Brain microvascular endothelial cell (primary cell): ENCODE results near the gene PURB.

Experiments used
- DNase-seq: peaks from one replicate; pipeline ENCODE4 v3.0.0-alpha.2; 2020
- H3K27ac ChIP-seq: fragments of 250-450 bp; sonication (Bioruptor Pico); 2 replicates; pipeline ENCODE4 v1.5.1; 2020; ENCODE audit warnings: mild to moderate bottlenecking, moderate library complexity
- H3K27me3 ChIP-seq: fragments of 250-450 bp; sonication (Bioruptor Pico); replicated peaks from 2 replicates; pipeline ENCODE4 v1.5.1; 2020; ENCODE audit warnings: mild to moderate bottlenecking
- H3K36me3 ChIP-seq: fragments of 250-450 bp; sonication (Bioruptor Pico); replicated peaks from 2 replicates; pipeline ENCODE4 v1.5.1; 2020; ENCODE audit warnings: mild to moderate bottlenecking
- H3K4me3 ChIP-seq: 2 replicates; pipeline ENCODE4 v1.5.1; 2011; ENCODE audit warnings: low read depth, mild to moderate bottlenecking, control low read depth, low read length, moderate library complexity
- CTCF ChIP-seq: IDR thresholded peaks from 2 replicates; pipeline ENCODE4 v1.5.1; 2011; ENCODE audit warnings: low read depth, mild to moderate bottlenecking, moderate library complexity, low read length, control low read depth, inconsistent platforms; ENCODE audit errors: missing control alignments
- in situ Hi-C: cut with HindIII; loops from 2 replicates; pipeline ENCODE4 v1.10.0; 2017; ENCODE audit warnings: low sequenced_read_pairs, low pct_ligation_motif_present

PURB gene

GRCh38 chr7:44887293-44887692, 2.0 kb upstream of the PURB start:
- peaks cover 4% of the 10 kb centered on the region for H3K36me3 ChIP-seq
- in situ Hi-C loops: no loop called here
- DNase-seq: no peak

GRCh38 chr7:44884621-44885393, 523 bp downstream of the PURB start:
- peaks cover 6% of the 10 kb centered on the region for H3K36me3 ChIP-seq
- H3K27ac ChIP-seq: peak overlapping the region; percentile 97
- H3K4me3 ChIP-seq: peak overlapping the region; percentile 78
- peak; percentile 48 for DNase-seq
- H3K27me3 ChIP-seq: no peaks in the 10 kb centered on the region
- no peak for TF ChIP-seq CTCF
- in situ Hi-C loops: no loop called here

More at GRCh38 chr7:44887293-44887692, 2.0 kb upstream of the PURB start:
- no peak for TF ChIP-seq CTCF
- no peaks in the 10 kb centered on the region for H3K27me3 ChIP-seq
- no peak overlapping the region for H3K27ac ChIP-seq
- H3K4me3 ChIP-seq: no peak overlapping the region

GRCh38 chr7:44883961-44884620, 1.2 kb downstream of the PURB start:
- H3K27me3 ChIP-seq: no peaks in the 10 kb centered on the region
- in situ Hi-C loops: no loop called here
- no peak for DNase-seq
- H3K36me3 ChIP-seq: peaks cover 6% of the 10 kb centered on the region
- peak overlapping the region; percentile 97 for H3K27ac ChIP-seq
- no peak for TF ChIP-seq CTCF
- peak overlapping the region; percentile 78 for H3K4me3 ChIP-seq

- no peak for DNase-seq
- Histone ChIP-seq H3K27ac (peak overlapping the region; percentile 97), H3K36me3 (peaks cover 6% of the 10 kb centered on the region), H3K4me3 (peak overlapping the region; percentile 78), H3K27me3 (no peaks in the 10 kb centered on the region)
- no peak for TF ChIP-seq CTCF
- in situ Hi-C loops: no loop called here
These were observed 2.4 kb downstream of the PURB start for GRCh38 chr7:44882899-44883298.

GRCh38 chr7:44881610-44882009, 3.7 kb downstream of the PURB start:
- H3K36me3 ChIP-seq: peaks cover 6% of the 10 kb centered on the region
- no peak for TF ChIP-seq CTCF
- in situ Hi-C loops: no loop called here
- H3K27me3 ChIP-seq: no peaks in the 10 kb centered on the region
- peak overlapping the region; percentile 97 for H3K27ac ChIP-seq
- peak; percentile 36 for DNase-seq
- H3K4me3 ChIP-seq: peak overlapping the region; percentile 78
